HepG2 (cell line): Measurements from ENCODE around the gene SLC1A5. TPM values are rescaled to one million over a fixed set of nuclear protein-coding genes. Genes with fewer than 3 reads are reported as not detected.
A peak's percentile ranks its signal among the peaks of the same experiment; 100 is the strongest.

ENCODE experiments used
- ARHGAP35 ChIP-seq: sonication (generic); formaldehyde crosslinking; IDR thresholded peaks from 2 replicates; pipeline ENCODE4 v1.9.0; 2022; ENCODE audit warnings: mild to moderate bottlenecking, inconsistent platforms, moderate library complexity, missing genetic modification reagents, borderline replicate concordance
- CREB1 ChIP-seq, 2 experiments: fragments of 450-650 bp in 1 of 2; IDR thresholded peaks; 2 replicates each; pipeline ENCODE4 v1.6.1; 2016 to 2017; ENCODE audit warnings: control low read depth in 1 of 2, mild to moderate bottlenecking in 1 of 2, missing compliant biosample characterization in 1 of 2, missing genetic modification characterization in 1 of 2
- EHMT2 ChIP-seq: fragments of 200-600 bp; sonication (generic); IDR thresholded peaks from 2 replicates; pipeline ENCODE4 v1.7.0; 2017; ENCODE audit warnings: antibody characterized with exemption, low read depth, low read length, borderline replicate concordance
- ETV6 ChIP-seq: sonication (generic); formaldehyde crosslinking; conservative IDR thresholded peaks from 2 replicates; pipeline ENCODE4 v1.4.0; 2020; ENCODE audit warnings: missing genetic modification reagents
- HMG20B ChIP-seq: conservative IDR thresholded peaks from 2 replicates; pipeline ENCODE4 v1.6.1; 2016; ENCODE audit warnings: missing genetic modification reagents, missing compliant biosample characterization
- KDM6A ChIP-seq: IDR thresholded peaks from 2 replicates; pipeline ENCODE4 v1.6.1; 2016; ENCODE audit warnings: low read depth
- KLF6 ChIP-seq: IDR thresholded peaks from 2 replicates; pipeline ENCODE4 v1.8.0; 2016; ENCODE audit warnings: missing biosample characterization, missing genetic modification reagents
- NR2F6 ChIP-seq, 2 experiments: IDR thresholded peaks; 2 replicates each; pipeline ENCODE4 v1.6.1; 2016; ENCODE audit warnings: antibody characterized with exemption in 1 of 2, mild to moderate bottlenecking in 1 of 2
- RFXANK ChIP-seq: IDR thresholded peaks from 2 replicates; pipeline ENCODE4 v1.6.1; 2016
- SP1 ChIP-seq, 2 experiments: fragments of 450-650 bp in 1 of 2; sonication (generic) in 1 of 2; formaldehyde crosslinking in 1 of 2; IDR thresholded peaks; 2 replicates each; pipeline versions ENCODE4 v1.4.0 to v1.6.1; 2016 to 2020; ENCODE audit warnings: missing genetic modification reagents in 1 of 2
- ZNF407 ChIP-seq: sonication (generic); formaldehyde crosslinking; IDR thresholded peaks from one replicate; pipeline ENCODE4 v1.5.1; 2020; ENCODE audit warnings: mild to moderate bottlenecking, missing genetic modification reagents; ENCODE audit errors: not compliant biosample characterization
- ZNF431 ChIP-seq: sonication (generic); formaldehyde crosslinking; IDR thresholded peaks from 2 replicates; pipeline ENCODE4 v1.9.0; 2022; ENCODE audit warnings: missing genetic modification reagents, low read depth, mild to moderate bottlenecking, borderline replicate concordance
- ZNF510 ChIP-seq: sonication (generic); formaldehyde crosslinking; IDR thresholded peaks from 2 replicates; pipeline ENCODE4 v1.4.0; 2020; ENCODE audit warnings: low read depth, mild to moderate bottlenecking, missing genetic modification reagents
- polyA plus RNA-seq, 8 experiments: library from polyadenylated mRNA; depleted of rRNA in 3 of 8; stranded (reverse) in 7 of 8; unstranded in 1 of 8; fragments of >200 nt; fragmentation: Illumina TruSeq in 4 of 8; extraction: Trizol in 4 of 8; gene quantifications; 2 replicates each; pipeline versions ENCODE4 v1.2.1 to v1.2.3, GENCODE V29; 2011 to 2016; ENCODE audit warnings: low read depth in 4 of 8, missing spikeins in 1 of 8, mixed read lengths in 1 of 8; ENCODE audit not compliant: insufficient read depth in 1 of 8
- total RNA-seq, 5 experiments: library from RNA; depleted of rRNA; stranded (reverse); fragments of >200 nt; fragmentation: Illumina TruSeq; extraction: Trizol; gene quantifications; 2 replicates each; pipeline ENCODE4 v1.2.3, GENCODE V29; 2016; ENCODE audit warnings: low read depth in 1 of 5
- TF ChIP-seq, protein P1 (sequence below): sonication (generic); formaldehyde crosslinking; IDR thresholded peaks from 2 replicates; pipeline ENCODE4 v1.5.1; 2020; ENCODE audit warnings: missing genetic modification reagents, mild to moderate bottlenecking, borderline replicate concordance
- TF ChIP-seq, protein P2 (sequence below): sonication (generic); formaldehyde crosslinking; conservative IDR thresholded peaks from 2 replicates; pipeline ENCODE4 v1.4.0; 2020; ENCODE audit warnings: missing genetic modification reagents

SLC1A5 gene
- total and polyA plus RNA-seq, 2 of the 13 experiments (the other 11 are each of a cell fraction or from before 2014, with no cell fraction given): 120 to 159 TPM

DNA sequence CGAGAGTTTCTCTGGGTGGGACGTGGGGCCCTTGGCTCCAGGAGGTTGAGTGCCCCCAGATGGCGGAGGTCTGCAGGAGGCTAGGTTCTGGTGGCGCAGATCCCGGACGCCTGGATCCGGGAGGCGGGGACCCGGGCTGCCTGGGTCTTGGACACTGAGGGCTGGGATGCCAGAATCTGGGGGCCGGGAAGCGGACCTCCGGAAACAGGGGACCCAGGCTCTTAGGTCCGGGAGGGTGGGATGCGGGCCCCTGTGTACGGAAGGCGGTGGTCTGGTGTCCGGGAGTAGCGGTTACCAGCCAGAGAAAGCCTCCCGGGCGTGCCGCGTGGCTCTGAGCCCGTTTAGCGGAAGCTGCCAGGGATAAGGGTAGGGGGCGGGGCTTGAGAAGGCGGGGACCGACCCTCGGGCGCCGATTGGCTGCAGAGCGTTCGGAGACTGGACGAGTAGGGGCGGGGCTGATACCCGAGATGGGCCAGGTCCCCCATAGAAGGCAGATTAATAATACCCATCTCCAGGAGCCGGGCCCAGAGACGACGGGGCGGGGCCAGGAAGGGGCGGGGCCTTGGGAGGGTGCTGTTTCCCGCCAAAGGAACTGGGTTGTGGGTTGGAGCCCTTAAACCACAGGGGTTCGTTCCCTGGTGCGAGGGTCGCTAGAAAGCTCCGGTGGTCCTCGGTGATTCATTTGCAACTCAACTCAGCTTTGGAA lies at the start of gene SLC1A5 (continued):
- TF ChIP-seq CREB1 (IDR thresholded peaks at IDR 0.05) (no peak), CREB1 (CRISPR knock-in tag; IDR thresholded peaks at IDR 0.05) (0 out of 2 replicates have a peak, but pooled peaks have one; percentile 20), ETV6 (CRISPR knock-in tag) (peak; percentile 71; the same call in 1 of the 2 replicates), HMG20B (CRISPR knock-in tag) (no peak), ZNF510 (CRISPR knock-in tag) (peak; percentile 57; the same call in 1 of the 2 replicates), KDM6A (no peak), EHMT2 (no peak), ZNF431 (peak; percentile 63; the same call in 1 of the 2 replicates), SP1 (IDR thresholded peaks at IDR 0.05) (no peak), SP1 (CRISPR knock-in tag; IDR thresholded peaks at IDR 0.05) (peak; percentile 83), RFXANK (CRISPR knock-in tag) (no peak), ARHGAP35 (CRISPR knock-in tag) (peak; percentile 80; the same call in 1 of the 2 replicates), KLF6 (CRISPR knock-in tag) (peak; percentile 99), NR2F6 (IDR thresholded peaks at IDR 0.05) (no peak), NR2F6 (CRISPR knock-in tag; IDR thresholded peaks at IDR 0.05) (peak; percentile 19; the same call in 1 of the 2 replicates), ZNF407 (CRISPR knock-in tag) (no peak)
- TF ChIP-seq, protein P1, sequence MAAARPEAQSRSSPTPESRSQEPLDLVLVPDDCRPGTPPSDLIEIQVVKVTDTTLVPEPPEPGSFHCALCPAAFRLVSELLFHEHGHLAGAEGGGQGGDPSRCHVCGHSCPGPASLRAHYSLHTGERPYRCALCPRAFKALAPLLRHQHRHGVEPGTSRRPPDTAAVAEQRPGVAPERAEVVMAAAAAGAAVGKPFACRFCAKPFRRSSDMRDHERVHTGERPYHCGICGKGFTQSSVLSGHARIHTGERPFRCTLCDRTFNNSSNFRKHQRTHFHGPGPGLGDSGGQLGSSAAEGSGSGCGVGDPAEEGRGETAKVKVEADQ (CRISPR knock-in tag): no peak
- TF ChIP-seq, protein P2, sequence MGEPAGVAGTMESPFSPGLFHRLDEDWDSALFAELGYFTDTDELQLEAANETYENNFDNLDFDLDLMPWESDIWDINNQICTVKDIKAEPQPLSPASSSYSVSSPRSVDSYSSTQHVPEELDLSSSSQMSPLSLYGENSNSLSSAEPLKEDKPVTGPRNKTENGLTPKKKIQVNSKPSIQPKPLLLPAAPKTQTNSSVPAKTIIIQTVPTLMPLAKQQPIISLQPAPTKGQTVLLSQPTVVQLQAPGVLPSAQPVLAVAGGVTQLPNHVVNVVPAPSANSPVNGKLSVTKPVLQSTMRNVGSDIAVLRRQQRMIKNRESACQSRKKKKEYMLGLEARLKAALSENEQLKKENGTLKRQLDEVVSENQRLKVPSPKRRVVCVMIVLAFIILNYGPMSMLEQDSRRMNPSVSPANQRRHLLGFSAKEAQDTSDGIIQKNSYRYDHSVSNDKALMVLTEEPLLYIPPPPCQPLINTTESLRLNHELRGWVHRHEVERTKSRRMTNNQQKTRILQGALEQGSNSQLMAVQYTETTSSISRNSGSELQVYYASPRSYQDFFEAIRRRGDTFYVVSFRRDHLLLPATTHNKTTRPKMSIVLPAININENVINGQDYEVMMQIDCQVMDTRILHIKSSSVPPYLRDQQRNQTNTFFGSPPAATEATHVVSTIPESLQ (CRISPR knock-in tag): no peak; the same call in 1 of the 2 replicates
